Embryonic facial prominence (tissue), 1 donor: Measurements from ENCODE around the gene ITGAD.

Experiments used
- DNase-seq: peaks from one replicate; pipeline ENCODE4 v3.0.0-alpha.2; 2016; ENCODE audit errors: extremely low spot score

ITGAD gene

GRCh38 chr16:31365131-31365865, 27.8 kb upstream of the ITGAD start:
- no peak for DNase-seq

- DNase-seq, result no peak
These were observed 25.3 kb upstream of the ITGAD start for GRCh38 chr16:31367853-31368252.

GRCh38 chr16:31371008-31371407, 22.1 kb upstream of the ITGAD start:
- no peak for DNase-seq

GRCh38 chr16:31371619-31372484, 21.3 kb upstream of the ITGAD start:
- no peak for DNase-seq

- no peak for DNase-seq
These were observed 19.9 kb upstream of the ITGAD start for GRCh38 chr16:31373235-31373634.

- DNase-seq, result no peak
These were observed 17.9 kb upstream of the ITGAD start for GRCh38 chr16:31375231-31375630.

GRCh38 chr16:31376705-31377104, 16.4 kb upstream of the ITGAD start:
- DNase-seq, result no peak

GRCh38 chr16:31377210-31377903, 15.8 kb upstream of the ITGAD start:
- DNase-seq, result no peak

- DNase-seq, result no peak
These were observed 12.9 kb upstream of the ITGAD start for GRCh38 chr16:31380201-31380600.

GRCh38 chr16:31382485-31383161, 10.5 kb upstream of the ITGAD start:
- no peak for DNase-seq

GRCh38 chr16:31385680-31386079, 7.5 kb upstream of the ITGAD start:
- DNase-seq, result no peak

- DNase-seq, result no peak
These were observed 6.8 kb upstream of the ITGAD start for GRCh38 chr16:31386157-31386984.

- no peak for DNase-seq
These were observed 4.6 kb upstream of the ITGAD start for GRCh38 chr16:31388535-31388934.

GRCh38 chr16:31390504-31391041, 2.6 kb upstream of the ITGAD start:
- DNase-seq, result no peak

- DNase-seq, result no peak
These were observed 2.5 kb downstream of the ITGAD start for GRCh38 chr16:31395647-31396046.

- no peak for DNase-seq
These were observed 4.0 kb downstream of the ITGAD start for GRCh38 chr16:31397096-31397660.

GRCh38 chr16:31397701-31398100, 4.6 kb downstream of the ITGAD start:
- no peak for DNase-seq

GRCh38 chr16:31400191-31400590, 7.1 kb downstream of the ITGAD start:
- no peak for DNase-seq

GRCh38 chr16:31401436-31401835, 8.3 kb downstream of the ITGAD start:
- DNase-seq, result no peak

- DNase-seq, result no peak
These were observed 9.6 kb downstream of the ITGAD start for GRCh38 chr16:31402687-31403086.
